Mesodermal cell (in vitro differentiated cells): ENCODE data around the gene CHD1L.
"Not testable (repeated sequence)": the region's sequence is repeated elsewhere in the genome, so short reads cannot be mapped to it uniquely, and the experiment has no call there.

Experiments used
- H3K27ac ChIP-seq: 2 replicates; pipeline ENCODE4 v1.7.0; 2013; ENCODE audit warnings: mild to moderate bottlenecking, low read depth, low read length, moderate library complexity; ENCODE audit not compliant: severe bottlenecking
- H3K36me3 ChIP-seq: 2 replicates; pipeline ENCODE4 v1.7.1; 2013; ENCODE audit warnings: mild to moderate bottlenecking, low read length, moderate library complexity; ENCODE audit not compliant: control insufficient read depth, insufficient read depth
- H3K4me1 ChIP-seq: one replicate; pipeline ENCODE4 v1.7.1; 2013; ENCODE audit warnings: mild to moderate bottlenecking, low read length; ENCODE audit not compliant: insufficient read depth, control insufficient read depth, poor library complexity, severe bottlenecking
- H3K4me3 ChIP-seq: 2 replicates; pipeline ENCODE4 v1.7.0; 2013; ENCODE audit warnings: low read length, control low read depth, mild to moderate bottlenecking; ENCODE audit not compliant: insufficient read depth, poor library complexity, severe bottlenecking; ENCODE audit errors: extremely low read depth
- H3K9me3 ChIP-seq: 2 replicates; pipeline ENCODE4 v1.7.1; 2013; ENCODE audit warnings: mild to moderate bottlenecking, low read length, moderate library complexity; ENCODE audit not compliant: control insufficient read depth
- WGBS, 2 experiments: methylation state at CpG; one replicate each; pipeline ENCODE4 v1.1.5; 2013; ENCODE audit warnings: missing lambda C conversion rate in 2 of 2; ENCODE audit not compliant: insufficient coverage in 2 of 2; 5-methylcytosine and 5-hydroxymethylcytosine counted together

The CHD1L gene

GRCh38 chr1:147211577-147211976 is 30.9 kb upstream of the CHD1L start:
- Histone ChIP-seq H3K9me3 (no peaks in the 10 kb centered on the region), H3K4me3 (no peak overlapping the region), H3K36me3 (no peaks in the 10 kb centered on the region), H3K27ac (no peak overlapping the region), H3K4me1 (no peaks in the 10 kb centered on the region)
- 89 to 100% methylated on average over 2 of the region's 2 CpGs for WGBS, 2 experiments

GRCh38 chr1:147213271-147213670 is 29.2 kb upstream of the CHD1L start:
- Histone ChIP-seq H3K4me3 (no peak overlapping the region), H3K4me1 (no peaks in the 10 kb centered on the region), H3K9me3 (no peaks in the 10 kb centered on the region), H3K27ac (no peak overlapping the region), H3K36me3 (no peaks in the 10 kb centered on the region)

- no peak overlapping the region for H3K27ac ChIP-seq
- no peak overlapping the region for H3K4me3 ChIP-seq
- no peaks in the 10 kb centered on the region for H3K36me3 ChIP-seq
- no peaks in the 10 kb centered on the region for H3K9me3 ChIP-seq
- 85 to 89% methylated on average over 1 to 3 of the region's 7 CpGs for WGBS, 2 experiments
- H3K4me1 ChIP-seq: no peaks in the 10 kb centered on the region
Observed at GRCh38 chr1:147214325-147214724, 28.2 kb upstream of the CHD1L start.

GRCh38 chr1:147214842-147215539 is 27.5 kb upstream of the CHD1L start:
- no peak overlapping the region for H3K4me3 ChIP-seq
- no peaks in the 10 kb centered on the region for H3K36me3 ChIP-seq
- no peak overlapping the region for H3K27ac ChIP-seq
- H3K4me1 ChIP-seq: no peaks in the 10 kb centered on the region
- H3K9me3 ChIP-seq: no peaks in the 10 kb centered on the region

GRCh38 chr1:147215540-147215916 is 27.0 kb upstream of the CHD1L start:
- Histone ChIP-seq H3K4me3 (no peak overlapping the region), H3K9me3 (no peaks in the 10 kb centered on the region), H3K4me1 (no peaks in the 10 kb centered on the region), H3K27ac (no peak overlapping the region), H3K36me3 (no peaks in the 10 kb centered on the region)
- 40% methylated on average over 1 of the region's 2 CpGs; no CpG with 5 or more reads in 1 of the 2 experiments for WGBS, 2 experiments

- Histone ChIP-seq H3K9me3 (no peaks in the 10 kb centered on the region), H3K4me3 (no peak overlapping the region), H3K4me1 (no peaks in the 10 kb centered on the region), H3K36me3 (no peaks in the 10 kb centered on the region), H3K27ac (no peak overlapping the region)
- WGBS, 2 experiments: 92% methylated on average over 2 of the region's 3 CpGs
Observed at GRCh38 chr1:147216124-147216523, 26.4 kb upstream of the CHD1L start.

- Histone ChIP-seq H3K36me3 (no peaks in the 10 kb centered on the region), H3K9me3 (no peaks in the 10 kb centered on the region), H3K27ac (no peak overlapping the region), H3K4me3 (no peak overlapping the region), H3K4me1 (no peaks in the 10 kb centered on the region)
- WGBS, 2 experiments: 80% methylated on average over 1 of the region's 7 CpGs; no CpG with 5 or more reads in 1 of the 2 experiments
Observed at GRCh38 chr1:147217141-147217540, 25.3 kb upstream of the CHD1L start.

GRCh38 chr1:147218606-147219005 is 23.9 kb upstream of the CHD1L start:
- H3K36me3 ChIP-seq: no peaks in the 10 kb centered on the region
- WGBS, 2 experiments: 91 to 94% methylated on average over 1 to 2 of the region's 3 CpGs
- no peaks in the 10 kb centered on the region for H3K9me3 ChIP-seq
- no peak overlapping the region for H3K27ac ChIP-seq
- H3K4me3 ChIP-seq: no peak overlapping the region
- no peaks in the 10 kb centered on the region for H3K4me1 ChIP-seq

- Histone ChIP-seq H3K4me3 (no peak overlapping the region), H3K9me3 (no peaks in the 10 kb centered on the region), H3K36me3 (no peaks in the 10 kb centered on the region), H3K27ac (no peak overlapping the region), H3K4me1 (no peaks in the 10 kb centered on the region)
- 84 to 86% methylated on average over 11 to 13 of the region's 14 CpGs for WGBS, 2 experiments
Observed at GRCh38 chr1:147223740-147224615, 18.5 kb upstream of the CHD1L start.

- Histone ChIP-seq H3K9me3 (no peaks in the 10 kb centered on the region), H3K4me1 (no peaks in the 10 kb centered on the region), H3K27ac (no peak within 1 kb of the TSS), H3K4me3 (peak within 1 kb of the TSS; percentile 51), H3K36me3 (no peaks in the 10 kb centered on the region)
- WGBS, 2 experiments: 2 to 3% methylated on average over 7 to 13 of the region's 17 CpGs
Observed at GRCh38 chr1:147225193-147225730, 17.2 kb upstream of the CHD1L start, which contains the start of gene FMO5. FMO5 (minus strand) TSS chr1:147225339; CDS start chr1:147225029, 310 bp downstream.

- H3K4me3 ChIP-seq, H3K9me3 ChIP-seq, H3K27ac ChIP-seq, H3K36me3 ChIP-seq, H3K4me1 ChIP-seq: not testable (repeated sequence)
- WGBS, 2 experiments: 78% methylated on average over 1 of the region's 5 CpGs; no CpG with 5 or more reads in 1 of the 2 experiments
Observed at GRCh38 chr1:147231032-147231431, 11.5 kb upstream of the CHD1L start.
